Aorta (tissue), 5 donors: Measurements from ENCODE around the gene SLC16A2. TPM values are rescaled to one million over a fixed set of nuclear protein-coding genes. Genes with fewer than 3 reads are reported as not detected.
"Not testable (repeated sequence)": the region's sequence is repeated elsewhere in the genome, so short reads cannot be mapped to it uniquely, and the experiment has no call there.

Source experiments
- ATAC-seq: fragments of 200-7000 bp; cut with Tn5 transposase; one replicate; pipeline ENCODE4 v1.9.1; 2022; ENCODE audit warnings: moderate library complexity; ENCODE audit not compliant: low FRiP score
- DNase-seq, 2 donors: peaks; one replicate each; pipeline ENCODE4 v3.0.0-alpha.2; 2020
- H3K27ac ChIP-seq, 2 donors: one replicate each; pipeline ENCODE4 v1.5.1; 2013; ENCODE audit warnings: low read length in 2 of 2, mild to moderate bottlenecking in 2 of 2, moderate library complexity in 2 of 2, control low read depth in 1 of 2, inconsistent platforms in 1 of 2, low read depth in 1 of 2
- H3K27me3 ChIP-seq, 2 donors: one replicate each; pipeline ENCODE4 v1.6.1; 2013; ENCODE audit warnings: control low read depth in 1 of 2, low read length in 1 of 2, mild to moderate bottlenecking in 1 of 2, moderate library complexity in 1 of 2; ENCODE audit not compliant: insufficient read depth in 2 of 2, control insufficient read depth in 1 of 2
- H3K36me3 ChIP-seq, 2 donors: one replicate each; pipeline ENCODE4 v1.6.1; 2013; ENCODE audit warnings: control low read depth in 1 of 2, low read length in 1 of 2, mild to moderate bottlenecking in 1 of 2; ENCODE audit not compliant: insufficient read depth in 2 of 2, control insufficient read depth in 1 of 2
- H3K4me1 ChIP-seq, 2 donors: one replicate each; pipeline ENCODE4 v1.6.1; 2013; ENCODE audit warnings: low read length in 2 of 2, control low read depth in 1 of 2, mild to moderate bottlenecking in 1 of 2, moderate library complexity in 1 of 2; ENCODE audit not compliant: insufficient read depth in 2 of 2, control insufficient read depth in 1 of 2
- H3K4me3 ChIP-seq, 2 donors: one replicate each; pipeline ENCODE4 v1.5.1; 2013; ENCODE audit warnings: low read length in 2 of 2, control low read depth in 1 of 2, mild to moderate bottlenecking in 1 of 2
- H3K9me3 ChIP-seq: one replicate; pipeline ENCODE4 v1.6.1; 2013; ENCODE audit warnings: mild to moderate bottlenecking, low read length; ENCODE audit not compliant: control insufficient read depth
- WGBS, 2 donors: extraction: QIAGEN DNeasy Blood & Tissue Kit; methylation state at CpG; one replicate each; pipeline ENCODE4 v1.1.7; 2013; 5-methylcytosine and 5-hydroxymethylcytosine counted together
- intact Hi-C, 2 donors: fragments of 100-400 bp; cut with DNase I; formaldehyde crosslinking; loops; one replicate each; pipeline versions ENCODE4 v1.14.2 to v1.15.0; 2022
- polyA plus RNA-seq, 2 donors: library from polyadenylated mRNA; stranded (reverse); fragments of 200-250 nt; gene quantifications; one replicate each; pipeline ENCODE4 v1.2.3, GENCODE V29; 2013
- total RNA-seq, 2 donors: library from RNA; stranded (reverse); fragmentation: NEBNext Ultra II Directional; extraction: Animal tissue kit (Norgen Biotek cat#: 25700); gene quantifications; one replicate each; pipeline ENCODE4 v1.2.1, GENCODE V29; 2021
- donor health status: healthy with polysubstance abuse.
- donor health status: Bipolar disorder and iron deficiency.
- donor health status: DM: no; HTN: no; CAD: no.
- donor health status: DM: no; HTN: no; CAD: no.
- donor health status: DM: yes; HTN: yes; CAD: no.

SLC16A2 gene
- total and polyA plus RNA-seq, 4 donors: 1.6 to 30.6 (median 10.1) TPM

DNA sequence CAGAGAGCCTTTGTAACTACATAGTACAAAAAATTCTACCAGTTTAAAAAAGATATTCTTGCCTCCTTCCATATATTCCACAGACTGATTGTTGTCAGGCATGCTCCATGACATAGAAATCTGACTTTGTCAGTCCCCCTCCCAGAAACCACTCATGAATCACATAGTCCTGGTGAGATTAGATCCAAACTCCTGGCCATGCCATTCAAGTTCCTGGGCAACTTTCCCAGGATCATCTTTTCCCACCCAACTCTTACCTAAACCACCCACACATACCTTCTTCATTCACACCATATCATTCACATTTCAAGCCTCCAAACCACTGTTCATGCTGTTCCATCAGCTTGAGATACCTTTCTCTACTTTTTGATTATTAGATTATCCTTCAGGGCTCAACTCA, 46.4 kb downstream of the SLC16A2 start:
- DNase-seq (no peak), ATAC-seq (no peak)
- Histone ChIP-seq H3K4me3 (no peak overlapping the region), H3K9me3 (no peaks in the 10 kb centered on the region), H3K4me1 (no peaks in the 10 kb centered on the region), H3K36me3 (no peaks in the 10 kb centered on the region), H3K27ac (no peak overlapping the region), H3K27me3 (no peaks in the 10 kb centered on the region)
- intact Hi-C loops: loop anchor here in 1 of 2 donors (10.0 kb wide), 1 partner anchor 83 kb away; no protein-coding TSS in a partner anchor

DNA sequence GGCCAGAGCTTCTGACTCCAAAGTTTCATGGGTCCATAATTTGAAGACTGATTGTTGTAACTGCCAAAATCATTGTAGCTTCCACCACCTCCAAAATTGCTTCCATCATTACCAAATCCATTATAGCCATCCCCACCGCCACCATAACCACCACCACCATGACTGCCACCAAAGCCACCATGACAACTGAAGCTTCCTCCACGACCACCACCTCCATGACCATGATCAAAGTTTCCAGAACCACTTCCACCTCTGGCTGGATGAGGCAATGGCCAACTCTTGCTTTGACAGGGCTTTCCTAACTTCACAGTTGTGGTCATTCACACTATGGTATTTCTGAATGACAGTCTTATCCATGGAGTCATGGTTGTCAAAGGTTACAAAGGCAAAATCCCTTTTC, 51.8 kb downstream of the SLC16A2 start:
- H3K27ac ChIP-seq, H3K4me3 ChIP-seq, H3K9me3 ChIP-seq, H3K27me3 ChIP-seq, ATAC-seq, intact Hi-C loops, DNase-seq, H3K4me1 ChIP-seq, H3K36me3 ChIP-seq: not testable (repeated sequence)
- 61 to 95% methylated on average over 2 of the region's 2 CpGs for WGBS, 2 donors

- Histone ChIP-seq H3K27ac (no peak overlapping the region), H3K4me1 (no peaks in the 10 kb centered on the region), H3K27me3 (no peaks in the 10 kb centered on the region), H3K36me3 (no peaks in the 10 kb centered on the region), H3K9me3 (no peaks in the 10 kb centered on the region), H3K4me3 (no peak overlapping the region)
- no peak for DNase-seq
- no peak for ATAC-seq
- intact Hi-C loops: no loop called here
- WGBS, 2 donors: 56 to 100% methylated on average over 1 of the region's 1 CpG
Measured at GRCh38 chrX:74490247-74490646, 69.0 kb downstream of the SLC16A2 start.

DNA sequence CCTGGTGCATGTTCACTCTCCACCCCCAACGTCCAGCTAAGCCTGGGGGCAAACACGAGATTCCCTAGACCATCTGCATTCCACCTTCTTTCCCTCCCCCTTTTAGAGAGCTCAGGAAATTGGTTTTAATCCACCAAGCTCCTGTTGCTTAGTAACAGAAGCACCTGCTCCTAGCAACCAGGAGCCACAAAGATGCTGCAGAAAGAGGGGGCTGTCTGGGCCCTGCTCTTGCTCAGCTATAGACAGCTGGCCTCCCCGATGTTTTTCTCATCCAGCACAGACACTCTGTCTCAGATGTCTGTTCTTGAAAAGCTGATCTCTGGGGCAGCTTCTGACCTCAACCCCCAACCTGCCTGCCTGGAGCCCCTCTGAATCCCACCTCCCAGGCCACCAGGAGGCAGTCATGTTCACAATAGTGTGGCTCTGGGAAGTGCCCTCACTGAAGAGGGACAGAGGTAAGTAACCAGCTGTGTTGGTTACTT, 71.5 kb downstream of the SLC16A2 start:
- H3K9me3 ChIP-seq: no peaks in the 10 kb centered on the region
- H3K36me3 ChIP-seq: no peaks in the 10 kb centered on the region
- no peaks in the 10 kb centered on the region for H3K4me1 ChIP-seq
- no peak overlapping the region for H3K4me3 ChIP-seq
- H3K27ac ChIP-seq: no peak overlapping the region
- 54 to 76% methylated on average over 3 of the region's 3 CpGs for whole genome bisulfite sequencing, 2 donors
- no peaks in the 10 kb centered on the region for H3K27me3 ChIP-seq
- ATAC-seq: no peak
- intact Hi-C loops: no loop called here
- DNase-seq: no peak

GRCh38 chrX:74493806-74494205, 72.5 kb downstream of the SLC16A2 start:
- Histone ChIP-seq H3K27ac (no peak overlapping the region), H3K27me3 (no peaks in the 10 kb centered on the region), H3K36me3 (no peaks in the 10 kb centered on the region), H3K9me3 (no peaks in the 10 kb centered on the region), H3K4me3 (no peak overlapping the region), H3K4me1 (no peaks in the 10 kb centered on the region)
- DNase-seq (no peak), ATAC-seq (no peak)
- WGBS, 2 donors: 56 to 91% methylated on average over 3 of the region's 3 CpGs
- intact Hi-C loops: no loop called here

DNA sequence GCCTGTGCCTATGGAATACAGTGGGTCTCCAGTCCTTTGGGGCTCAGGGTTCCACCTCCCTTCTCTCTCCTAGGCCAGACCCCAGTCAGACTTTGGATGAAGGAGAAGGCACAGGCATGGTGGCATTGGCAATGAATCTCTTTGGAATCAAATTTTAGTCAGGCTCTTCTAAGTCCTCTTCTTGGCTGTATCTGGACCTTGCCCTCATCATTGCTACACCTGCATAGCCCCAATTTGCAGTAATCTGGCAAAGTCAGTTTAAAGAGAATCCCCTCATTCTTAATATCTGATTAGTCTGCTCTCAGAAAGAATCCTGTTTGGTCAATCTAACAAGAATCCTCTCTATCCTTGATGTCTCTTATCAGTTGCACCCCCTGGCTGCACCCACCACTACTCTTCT, 77.6 kb downstream of the SLC16A2 start:
- intact Hi-C loops: no loop called here
- DNase-seq (no peak), ATAC-seq (no peak)
- no peaks in the 10 kb centered on the region for H3K9me3 ChIP-seq
- H3K27ac ChIP-seq: no peak overlapping the region
- no peaks in the 10 kb centered on the region for H3K27me3 ChIP-seq
- no peaks in the 10 kb centered on the region for H3K4me1 ChIP-seq
- no peak overlapping the region for H3K4me3 ChIP-seq
- H3K36me3 ChIP-seq: no peaks in the 10 kb centered on the region

- intact Hi-C loops: no loop called here
- Histone ChIP-seq H3K4me1 (no peaks in the 10 kb centered on the region), H3K27me3 (no peaks in the 10 kb centered on the region), H3K27ac (no peak overlapping the region), H3K36me3 (no peaks in the 10 kb centered on the region), H3K4me3 (no peak overlapping the region), H3K9me3 (no peaks in the 10 kb centered on the region)
- no peak for ATAC-seq
- no peak for DNase-seq
- 51 to 76% methylated on average over 2 of the region's 2 CpGs for WGBS, 2 donors
Measured at GRCh38 chrX:74500067-74500466, 78.8 kb downstream of the SLC16A2 start.

DNA sequence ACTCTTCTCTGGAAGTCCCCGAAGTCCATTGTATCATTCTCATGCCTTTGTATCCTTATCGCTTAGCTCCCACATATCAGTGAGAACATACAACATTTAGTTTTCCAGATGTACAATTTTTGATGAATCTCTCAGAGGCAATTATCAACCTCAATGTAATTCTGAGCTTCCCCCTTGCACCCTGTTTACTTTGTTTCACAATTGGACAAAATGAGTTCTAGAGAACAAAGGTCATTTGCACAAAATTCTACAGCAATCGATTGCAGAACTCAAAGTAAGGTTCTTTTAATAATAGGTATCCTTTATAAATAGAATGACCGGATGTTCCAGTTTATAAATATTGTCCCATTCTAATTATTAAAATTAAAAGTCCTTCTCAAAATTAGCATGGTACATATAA, 79.3 kb downstream of the SLC16A2 start:
- no peaks in the 10 kb centered on the region for H3K9me3 ChIP-seq
- H3K4me1 ChIP-seq: no peaks in the 10 kb centered on the region
- H3K36me3 ChIP-seq: no peaks in the 10 kb centered on the region
- H3K27ac ChIP-seq: no peak overlapping the region
- DNase-seq: no peak
- H3K4me3 ChIP-seq: no peak overlapping the region
- intact Hi-C loops: no loop called here
- 88 to 97% methylated on average over 4 of the region's 4 CpGs for WGBS, 2 donors
- no peaks in the 10 kb centered on the region for H3K27me3 ChIP-seq
- no peak for ATAC-seq

- WGBS, 2 donors: 14 to 21% methylated on average over 2 of the region's 2 CpGs
- Histone ChIP-seq H3K4me3 (no peak overlapping the region), H3K27ac (no peak overlapping the region), H3K9me3 (no peaks in the 10 kb centered on the region), H3K4me1 (no peaks in the 10 kb centered on the region), H3K27me3 (no peaks in the 10 kb centered on the region), H3K36me3 (no peaks in the 10 kb centered on the region)
- ATAC-seq: no peak
- no peak for DNase-seq
- intact Hi-C loops: no loop called here
Measured at GRCh38 chrX:74505437-74505836, 84.1 kb downstream of the SLC16A2 start.
